Mesothelial cell of epicardium (in vitro differentiated cells): ENCODE results near the gene ANKRD33B. TPM values are rescaled to one million over a fixed set of nuclear protein-coding genes. Genes with fewer than 3 reads are reported as not detected.

Experiments
- DNase-seq, 2 experiments: peaks; one replicate each; pipeline ENCODE4 v3.0.0; 2021; ENCODE audit warnings: low spot score in 2 of 2; ENCODE audit not compliant: unreplicated experiment in 2 of 2
- H3K27ac Mint-ChIP-seq: 2 replicates; pipeline ENCODE4 v1.8.0; 2021; ENCODE audit warnings: mixed read lengths
- H3K27me3 Mint-ChIP-seq: 2 replicates; pipeline ENCODE4 v1.8.0; 2021; ENCODE audit warnings: low read depth, mixed read lengths
- H3K36me3 Mint-ChIP-seq: 2 replicates; pipeline ENCODE4 v1.8.0; 2021; ENCODE audit warnings: mixed read lengths
- H3K4me1 Mint-ChIP-seq: 2 replicates; pipeline ENCODE4 v1.8.0; 2021; ENCODE audit warnings: mixed read lengths
- H3K4me3 Mint-ChIP-seq: 2 replicates; pipeline ENCODE4 v1.8.0; 2021; ENCODE audit warnings: mild to moderate bottlenecking, moderate library complexity, mixed read lengths
- H3K9me3 Mint-ChIP-seq: 2 replicates; pipeline ENCODE4 v1.8.0; 2021; ENCODE audit warnings: mixed read lengths
- CTCF ChIP-seq: fragments of 200-600 bp; sonication (generic); IDR thresholded peaks from one replicate; pipeline ENCODE4 v1.5.0; 2021; ENCODE audit warnings: antibody characterized with exemption; ENCODE audit not compliant: unreplicated experiment
- total RNA-seq: library from RNA; stranded (reverse); gene quantifications from 3 replicates; pipeline ENCODE4 v1.2.1, GENCODE V29; 2021

ANKRD33B gene
- total RNA-seq, 1 donor from 2014 or later: 3.8 TPM

GRCh38 chr5:10621832-10622231, 58.0 kb downstream of the ANKRD33B start:
- H3K36me3 Mint-ChIP-seq: peaks cover 13% of the 10 kb centered on the region
- DNase-seq: no peak
- H3K9me3 Mint-ChIP-seq: peaks cover 23% of the 10 kb centered on the region
- H3K27ac Mint-ChIP-seq: no peak overlapping the region
- no peak overlapping the region for H3K4me3 Mint-ChIP-seq
- no peaks in the 10 kb centered on the region for H3K27me3 Mint-ChIP-seq
- peaks cover 5% of the 10 kb centered on the region for H3K4me1 Mint-ChIP-seq
- no peak for TF ChIP-seq CTCF

- Mint-ChIP-seq H3K36me3 (peaks cover 13% of the 10 kb centered on the region), H3K4me1 (peaks cover 14% of the 10 kb centered on the region), H3K9me3 (peaks cover 23% of the 10 kb centered on the region), H3K27me3 (no peaks in the 10 kb centered on the region), H3K27ac (no peak overlapping the region), H3K4me3 (no peak overlapping the region)
- no peak for TF ChIP-seq CTCF
- DNase-seq: no peak
These were observed 58.9 kb downstream of the ANKRD33B start for GRCh38 chr5:10622810-10623209.

- no peak for DNase-seq
- Mint-ChIP-seq H3K4me3 (no peak overlapping the region), H3K36me3 (peaks cover 13% of the 10 kb centered on the region), H3K9me3 (peaks cover 23% of the 10 kb centered on the region), H3K4me1 (peaks cover 15% of the 10 kb centered on the region), H3K27ac (no peak overlapping the region), H3K27me3 (no peaks in the 10 kb centered on the region)
- TF ChIP-seq CTCF: no peak
These were observed 59.5 kb downstream of the ANKRD33B start for GRCh38 chr5:10623305-10623910.

GRCh38 chr5:10624206-10624605, 60.3 kb downstream of the ANKRD33B start:
- no peak overlapping the region for H3K27ac Mint-ChIP-seq
- no peak for DNase-seq
- H3K36me3 Mint-ChIP-seq: peaks cover 13% of the 10 kb centered on the region
- TF ChIP-seq CTCF: no peak
- H3K4me1 Mint-ChIP-seq: peaks cover 15% of the 10 kb centered on the region
- H3K4me3 Mint-ChIP-seq: no peak overlapping the region
- H3K9me3 Mint-ChIP-seq: peaks cover 23% of the 10 kb centered on the region
- no peaks in the 10 kb centered on the region for H3K27me3 Mint-ChIP-seq

- H3K27ac Mint-ChIP-seq: no peak overlapping the region
- peaks cover 13% of the 10 kb centered on the region for H3K36me3 Mint-ChIP-seq
- H3K9me3 Mint-ChIP-seq: peaks cover 23% of the 10 kb centered on the region
- H3K4me1 Mint-ChIP-seq: peaks cover 15% of the 10 kb centered on the region
- H3K27me3 Mint-ChIP-seq: no peaks in the 10 kb centered on the region
- no peak for DNase-seq
- no peak for TF ChIP-seq CTCF
- no peak overlapping the region for H3K4me3 Mint-ChIP-seq
These were observed 60.8 kb downstream of the ANKRD33B start for GRCh38 chr5:10624679-10625078.
